DOHH2 (cell line): ENCODE results near the gene SGSH.

Experiments used
- H3F3A ChIP-seq: fragments of 200-600 bp; sonication (generic), shearing (Covaris generic); 2 replicates; pipeline ENCODE4 v1.6.0; 2016; ENCODE audit warnings: antibody characterized with exemption, mild to moderate bottlenecking; ENCODE audit not compliant: control insufficient read depth, insufficient read depth
- H3K27ac ChIP-seq: fragments of 200-600 bp; sonication (generic); 2 replicates; pipeline ENCODE4 v1.5.1; 2014; ENCODE audit warnings: low read depth, mild to moderate bottlenecking, low read length, moderate library complexity
- H3K27me3 ChIP-seq: fragments of 200-600 bp; sonication (generic); 2 replicates; pipeline ENCODE4 v1.6.1; 2014; ENCODE audit warnings: mild to moderate bottlenecking, low read length, mixed read lengths; ENCODE audit not compliant: control insufficient read depth
- H3K36me3 ChIP-seq: fragments of 200-600 bp; sonication (generic); 2 replicates; pipeline ENCODE4 v1.6.1; 2014; ENCODE audit warnings: mild to moderate bottlenecking, low read length, moderate library complexity, mixed read lengths; ENCODE audit not compliant: control insufficient read depth
- H3K4me1 ChIP-seq: fragments of 200-600 bp; sonication (generic); 2 replicates; pipeline ENCODE4 v1.6.1; 2014; ENCODE audit warnings: mild to moderate bottlenecking, low read length, mixed read lengths; ENCODE audit not compliant: control insufficient read depth
- H3K4me2 ChIP-seq: fragments of 200-600 bp; sonication (generic); 2 replicates; pipeline ENCODE4 v1.6.0; 2014; ENCODE audit warnings: mild to moderate bottlenecking, low read length, moderate library complexity
- H3K4me3 ChIP-seq: fragments of 200-600 bp; sonication (generic); 2 replicates; pipeline ENCODE4 v1.5.1; 2014; ENCODE audit warnings: mild to moderate bottlenecking, low read length, mixed read lengths
- H3K79me2 ChIP-seq: fragments of 200-600 bp; sonication (generic); 2 replicates; pipeline ENCODE4 v1.6.1; 2014; ENCODE audit warnings: mild to moderate bottlenecking, low read length, mixed read lengths; ENCODE audit not compliant: control insufficient read depth
- H3K9me2 ChIP-seq: fragments of 200-600 bp; sonication (generic); replicated peaks from 2 replicates; pipeline ENCODE4 v1.6.1; 2014; ENCODE audit warnings: mild to moderate bottlenecking, low read length, mixed read lengths; ENCODE audit not compliant: control insufficient read depth
- H3K9me3 ChIP-seq: fragments of 200-600 bp; sonication (generic); 2 replicates; pipeline ENCODE4 v1.6.1; 2014; ENCODE audit warnings: antibody characterized with exemption, low read length, mixed read lengths; ENCODE audit not compliant: control insufficient read depth, insufficient read depth
- H4K20me1 ChIP-seq: fragments of 200-600 bp; sonication (generic); 2 replicates; pipeline ENCODE4 v1.6.0; 2014; ENCODE audit warnings: low read depth, mild to moderate bottlenecking, antibody characterized with exemption, low read length, moderate library complexity; ENCODE audit not compliant: control insufficient read depth, insufficient read depth
- EZH2phosphoT487 ChIP-seq: fragments of 200-600 bp; sonication (generic); IDR thresholded peaks from 2 replicates; pipeline ENCODE4 v1.6.1; 2017; ENCODE audit warnings: borderline replicate concordance, mild to moderate bottlenecking, antibody characterized with exemption, low read length, moderate library complexity, mixed read lengths
- TF ChIP-seq, protein P1 (sequence below): fragments of 200-600 bp; sonication (generic); IDR thresholded peaks from one replicate; pipeline ENCODE4 v1.5.1; 2014; ENCODE audit warnings: antibody characterized with exemption, mild to moderate bottlenecking, low read depth, low read length; ENCODE audit not compliant: poor library complexity, severe bottlenecking

Gene SGSH

DNA sequence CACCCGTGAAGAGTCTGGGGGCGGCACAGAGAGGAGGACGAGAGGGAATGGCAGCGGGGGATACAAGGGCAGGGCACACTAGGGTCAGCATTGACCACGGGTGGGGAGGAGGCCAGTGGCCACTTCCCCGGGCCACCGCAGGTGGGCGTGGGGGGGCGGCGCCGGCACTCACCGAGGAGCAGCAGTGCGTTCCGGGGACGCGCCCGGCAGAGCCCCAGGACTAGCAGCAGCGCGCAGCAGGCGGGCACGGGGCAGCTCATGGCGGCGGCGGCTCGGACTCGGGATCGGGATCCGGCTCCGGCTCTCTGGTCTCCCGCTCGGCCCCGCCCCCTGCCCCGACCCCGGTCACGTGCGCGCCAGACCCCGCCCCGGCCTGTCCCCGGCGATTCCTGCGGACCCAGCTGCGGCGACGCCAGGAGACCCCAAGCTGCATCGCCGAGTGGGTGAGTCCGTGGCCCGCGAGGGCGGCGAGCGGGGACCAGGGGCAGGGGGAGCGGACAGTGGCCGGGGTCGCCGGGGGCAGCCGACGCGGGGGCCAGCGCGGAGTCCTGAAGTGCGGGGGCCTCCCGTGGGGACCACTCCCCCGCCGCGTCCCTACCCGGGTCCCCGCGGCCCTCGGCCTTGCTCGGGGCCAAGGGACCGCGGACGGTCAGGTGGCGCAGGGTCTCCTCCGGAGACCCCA is at the start of gene SGSH, which contains the start of gene SLC26A11:
SGSH (minus strand) TSS at position 280 of the 682 bp plus-strand sequence; CDS start at position 260, 20 bp downstream.
SLC26A11 (plus strand) TSS at position 374 of the 682 bp plus-strand sequence. CDS start 1,134 bp downstream, outside the sequence.
- no peaks in the 10 kb centered on the region for H3K36me3 ChIP-seq
- H3K27me3 ChIP-seq: peaks cover 17% of the 10 kb centered on the region
- H4K20me1 ChIP-seq: 0 out of 2 replicates have a peak, but pooled peaks cover 2% of the 10 kb centered on the region
- H3K4me2 ChIP-seq: peak within 1 kb of the TSS; percentile 45
- no peak for TF ChIP-seq EZH2phosphoT487
- TF ChIP-seq, protein P1, sequence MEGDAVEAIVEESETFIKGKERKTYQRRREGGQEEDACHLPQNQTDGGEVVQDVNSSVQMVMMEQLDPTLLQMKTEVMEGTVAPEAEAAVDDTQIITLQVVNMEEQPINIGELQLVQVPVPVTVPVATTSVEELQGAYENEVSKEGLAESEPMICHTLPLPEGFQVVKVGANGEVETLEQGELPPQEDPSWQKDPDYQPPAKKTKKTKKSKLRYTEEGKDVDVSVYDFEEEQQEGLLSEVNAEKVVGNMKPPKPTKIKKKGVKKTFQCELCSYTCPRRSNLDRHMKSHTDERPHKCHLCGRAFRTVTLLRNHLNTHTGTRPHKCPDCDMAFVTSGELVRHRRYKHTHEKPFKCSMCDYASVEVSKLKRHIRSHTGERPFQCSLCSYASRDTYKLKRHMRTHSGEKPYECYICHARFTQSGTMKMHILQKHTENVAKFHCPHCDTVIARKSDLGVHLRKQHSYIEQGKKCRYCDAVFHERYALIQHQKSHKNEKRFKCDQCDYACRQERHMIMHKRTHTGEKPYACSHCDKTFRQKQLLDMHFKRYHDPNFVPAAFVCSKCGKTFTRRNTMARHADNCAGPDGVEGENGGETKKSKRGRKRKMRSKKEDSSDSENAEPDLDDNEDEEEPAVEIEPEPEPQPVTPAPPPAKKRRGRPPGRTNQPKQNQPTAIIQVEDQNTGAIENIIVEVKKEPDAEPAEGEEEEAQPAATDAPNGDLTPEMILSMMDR: no peak
- H3K9me3 ChIP-seq: no peaks in the 10 kb centered on the region
- H3K27ac ChIP-seq: no peak within 1 kb of the TSS
- no peaks in the 10 kb centered on the region for H3F3A ChIP-seq
- no peaks in the 10 kb centered on the region for H3K79me2 ChIP-seq
- H3K4me1 ChIP-seq: peaks cover 19% of the 10 kb centered on the region
- H3K4me3 ChIP-seq: peak within 1 kb of the TSS; percentile 19
- no peaks in the 10 kb centered on the region for H3K9me2 ChIP-seq

DNA sequence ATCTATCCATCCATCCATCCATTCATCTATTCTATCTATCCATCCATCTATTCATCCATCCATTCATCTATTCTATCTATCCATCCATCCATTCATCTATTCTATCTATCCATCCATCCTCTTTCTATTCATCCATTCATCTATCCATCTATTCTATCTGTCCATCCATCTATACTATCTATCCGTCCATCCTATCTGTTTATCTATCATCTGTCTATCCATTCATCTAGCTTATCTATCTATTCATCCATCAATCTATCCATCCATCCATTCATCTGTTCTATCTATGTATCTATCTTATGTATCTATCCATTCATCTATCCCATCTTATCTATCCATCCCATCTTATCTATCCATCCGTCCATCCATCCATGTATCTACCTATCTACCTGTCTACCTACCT is 49.3 kb upstream of the SGSH start:
- no peaks in the 10 kb centered on the region for H3K9me2 ChIP-seq
- no peaks in the 10 kb centered on the region for H3K79me2 ChIP-seq
- no peaks in the 10 kb centered on the region for H4K20me1 ChIP-seq
- H3K4me2 ChIP-seq: no peak overlapping the region
- peaks cover 1% of the 10 kb centered on the region for H3K4me1 ChIP-seq
- no peak overlapping the region for H3K27ac ChIP-seq
- H3K27me3 ChIP-seq: peaks cover 15% of the 10 kb centered on the region
- no peaks in the 10 kb centered on the region for H3K36me3 ChIP-seq
- no peak overlapping the region for H3K4me3 ChIP-seq
- no peaks in the 10 kb centered on the region for H3F3A ChIP-seq
- no peak for TF ChIP-seq EZH2phosphoT487
- TF ChIP-seq, protein P1: no peak
- no peaks in the 10 kb centered on the region for H3K9me3 ChIP-seq

- Histone ChIP-seq H3K27ac (no peak overlapping the region), H3K9me2 (no peaks in the 10 kb centered on the region), H3K4me1 (peaks cover 11% of the 10 kb centered on the region), H3K4me3 (no peak overlapping the region), H3F3A (no peaks in the 10 kb centered on the region), H3K9me3 (no peaks in the 10 kb centered on the region), H3K79me2 (no peaks in the 10 kb centered on the region), H3K36me3 (no peaks in the 10 kb centered on the region), H3K27me3 (peaks cover 21% of the 10 kb centered on the region), H4K20me1 (peaks cover 4% of the 10 kb centered on the region; the same call in 1 of the 2 replicates), H3K4me2 (no peak overlapping the region)
- TF ChIP-seq EZH2phosphoT487: no peak
- TF ChIP-seq, protein P1: no peak
Measured at GRCh38 chr17:80268427-80268826, 48.3 kb upstream of the SGSH start.
